Sigmoid colon (tissue), 7 donors: Measurements from ENCODE around the gene OGFR. TPM values are rescaled to one million over a fixed set of nuclear protein-coding genes. Genes with fewer than 3 reads are reported as not detected.
A peak's percentile ranks its signal among the peaks of the same experiment; 100 is the strongest.

Experiments
- DNase-seq: peaks from one replicate; pipeline ENCODE4 v3.0.0-alpha.2; 2019
- H3K27ac ChIP-seq, 4 donors: fragments of 200-600 bp; sonication (generic); one replicate each; pipeline ENCODE4 v1.5.1; 2016 to 2019; ENCODE audit warnings: mild to moderate bottlenecking in 1 of 4
- H3K27me3 ChIP-seq, 3 donors: fragments of 200-600 bp; sonication (generic); one replicate each; pipeline ENCODE4 v1.5.1; 2019; ENCODE audit warnings: mild to moderate bottlenecking in 1 of 3
- H3K36me3 ChIP-seq, 4 donors: fragments of 200-600 bp; sonication (generic); one replicate each; pipeline ENCODE4 v1.5.1; 2016 to 2019
- H3K4me1 ChIP-seq, 4 donors: fragments of 200-600 bp; sonication (generic); one replicate each; pipeline ENCODE4 v1.5.1; 2017 to 2019
- H3K4me3 ChIP-seq, 4 donors: fragments of 200-600 bp; sonication (generic); one replicate each; pipeline ENCODE4 v1.5.1; 2017 to 2019; ENCODE audit warnings: mild to moderate bottlenecking in 2 of 4, moderate library complexity in 1 of 4
- H3K9me3 ChIP-seq, 4 donors: fragments of 200-600 bp in 3 of 4; sonication (generic) in 3 of 4; one replicate each; pipeline versions ENCODE4 v1.5.1 to v1.6.1; 2013 to 2019
- CTCF ChIP-seq, 4 experiments: fragments of 450-650 bp in 3 of 4; fragments of 200-600 bp in 1 of 4; IDR thresholded peaks; one replicate each; pipeline ENCODE4 v1.5.1; 2016 to 2019; ENCODE audit warnings: antibody characterized with exemption in 4 of 4, mild to moderate bottlenecking in 3 of 4, moderate library complexity in 2 of 4
- EP300 ChIP-seq, 4 donors: sonication (generic); formaldehyde crosslinking; IDR thresholded peaks; one replicate each; pipeline ENCODE4 v1.6.1; 2017; ENCODE audit warnings: antibody characterized with exemption in 4 of 4
- POLR2A ChIP-seq, 2 donors: fragments of 450-650 bp; IDR thresholded peaks; one replicate each; pipeline ENCODE4 v1.6.1; 2016; ENCODE audit warnings: antibody characterized with exemption in 2 of 2, mild to moderate bottlenecking in 2 of 2, moderate library complexity in 2 of 2
- POLR2AphosphoS5 ChIP-seq, 4 donors: sonication (generic); formaldehyde crosslinking; IDR thresholded peaks; one replicate each; pipeline ENCODE4 v1.6.1; 2017; ENCODE audit warnings: antibody characterized with exemption in 4 of 4
- WGBS, 2 donors: extraction: QIAGEN DNeasy Blood & Tissue Kit; methylation state at CpG; one replicate each; pipeline ENCODE4 v1.1.7; 2013; 5-methylcytosine and 5-hydroxymethylcytosine counted together
- intact Hi-C: fragments of 100-400 bp; cut with DNase I; formaldehyde crosslinking; loops from one replicate; pipeline ENCODE4 v1.15.1; 2023
- polyA plus RNA-seq, 3 donors: library from polyadenylated mRNA; stranded (reverse); fragments of 200-250 nt; gene quantifications; one replicate each; pipeline ENCODE4 v1.2.3, GENCODE V29; 2013
- total RNA-seq, 4 donors: library from RNA; depleted of rRNA; stranded (reverse); fragments of >200 nt; gene quantifications; one replicate each; pipeline ENCODE4 v1.1.0, GENCODE V29; 2016
- donor health status: healthy with polysubstance abuse.
- donor health status: Bipolar disorder and iron deficiency.
- donor health status: healthy.

OGFR gene
- total and polyA plus RNA-seq, 7 donors: 22.2 to 64.8 (median 46.6) TPM

GRCh38 chr20:62772990-62773844, 31.4 kb upstream of the OGFR start:
- DNase-seq: no peak
- Histone ChIP-seq H3K4me1 (peaks cover 0 to 23% (median 12%) of the 10 kb centered on the region in 4 donors), H3K36me3 (no peaks in the 10 kb centered on the region), H3K27me3 (no peaks in the 10 kb centered on the region), H3K27ac (peak overlapping the region in 1 of 4 donors; percentile 28), H3K4me3 (no peak overlapping the region), H3K9me3 (no peaks in the 10 kb centered on the region)
- TF ChIP-seq POLR2AphosphoS5 (IDR thresholded peaks at IDR 0.05) (no peak), POLR2A (IDR thresholded peaks at IDR 0.05) (no peak), EP300 (IDR thresholded peaks at IDR 0.05) (no peak), CTCF (IDR thresholded peaks at IDR 0.05) (no peak)
- intact Hi-C loops: no loop called here
- 38 to 69% methylated on average over 19 of the region's 19 CpGs for WGBS, 2 donors

DNA sequence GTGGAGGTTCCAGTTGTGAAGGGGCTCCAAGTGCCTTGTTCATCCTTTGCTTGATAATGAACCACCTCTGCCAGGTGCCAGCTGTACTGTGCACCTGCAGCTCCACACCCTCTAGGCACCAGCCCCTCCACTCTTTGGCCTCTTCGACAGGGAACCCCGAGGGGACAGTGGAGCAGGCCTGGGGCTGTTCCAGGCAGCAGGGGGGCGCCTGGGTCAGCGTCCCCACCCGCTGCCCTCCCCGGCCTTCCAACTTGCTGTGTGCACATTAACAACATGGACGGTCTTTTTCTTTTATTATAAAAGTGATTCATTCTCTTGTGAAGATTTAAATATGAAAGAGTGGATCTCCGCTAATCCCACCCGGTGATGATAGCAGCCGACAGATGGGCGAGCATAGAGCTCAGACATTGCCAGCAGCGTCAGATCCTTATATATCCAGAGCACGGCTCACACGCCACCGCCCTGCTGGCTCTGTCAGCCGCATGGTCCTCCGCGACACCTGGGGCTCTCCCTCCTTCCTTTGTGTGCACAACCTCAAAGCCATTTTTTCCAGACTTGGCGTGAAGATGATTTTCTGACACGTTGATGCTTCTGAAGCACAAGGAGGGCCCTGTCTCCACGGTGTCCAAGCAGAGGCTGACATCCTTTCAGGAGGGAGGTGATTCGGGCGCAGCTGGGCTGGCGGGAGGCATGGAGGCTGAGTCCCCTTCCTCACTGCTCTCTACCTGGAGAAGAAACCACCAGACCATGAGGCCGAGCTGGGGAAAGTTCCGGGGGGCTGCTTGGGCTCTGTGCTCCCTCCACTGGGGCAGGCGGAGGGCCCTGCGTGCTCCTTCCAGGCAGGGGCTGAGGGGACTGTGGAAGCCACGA, 30.6 kb upstream of the OGFR start:
- TF ChIP-seq EP300 (IDR thresholded peaks at IDR 0.05) (no peak), CTCF (IDR thresholded peaks at IDR 0.05) (no peak), POLR2AphosphoS5 (IDR thresholded peaks at IDR 0.05) (no peak), POLR2A (IDR thresholded peaks at IDR 0.05) (no peak)
- intact Hi-C loops: no loop called here
- H3K4me3 ChIP-seq: no peak overlapping the region
- no peak for DNase-seq
- H3K27ac ChIP-seq: no peak overlapping the region
- H3K36me3 ChIP-seq: no peaks in the 10 kb centered on the region
- H3K4me1 ChIP-seq: peaks cover 0 to 14% (median 3%) of the 10 kb centered on the region in 4 donors
- H3K27me3 ChIP-seq: no peaks in the 10 kb centered on the region
- 78 to 85% methylated on average over 29 of the region's 29 CpGs for WGBS, 2 donors
- no peaks in the 10 kb centered on the region for H3K9me3 ChIP-seq

DNA sequence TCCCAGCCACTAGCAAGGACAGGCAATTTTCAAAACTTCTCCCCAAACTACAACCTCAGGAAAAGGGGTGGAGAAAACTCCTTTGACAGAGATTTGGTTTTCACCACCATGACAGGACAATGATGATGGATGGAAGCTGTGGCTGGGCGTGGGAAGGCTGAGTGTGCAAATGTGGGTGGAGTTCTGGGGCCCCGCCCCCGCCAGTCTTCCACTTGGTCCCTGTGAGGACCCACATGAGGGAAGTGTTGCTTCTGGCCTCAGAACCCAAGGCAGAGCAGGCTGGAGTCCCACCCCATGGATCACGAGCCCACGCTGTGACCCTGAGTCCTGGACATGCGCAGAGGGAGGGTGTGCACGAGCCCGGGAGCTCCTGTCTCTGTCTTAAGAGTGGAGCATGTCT, 29.9 kb upstream of the OGFR start:
- WGBS, 2 donors: 67 to 70% methylated on average over 8 of the region's 8 CpGs

DNA sequence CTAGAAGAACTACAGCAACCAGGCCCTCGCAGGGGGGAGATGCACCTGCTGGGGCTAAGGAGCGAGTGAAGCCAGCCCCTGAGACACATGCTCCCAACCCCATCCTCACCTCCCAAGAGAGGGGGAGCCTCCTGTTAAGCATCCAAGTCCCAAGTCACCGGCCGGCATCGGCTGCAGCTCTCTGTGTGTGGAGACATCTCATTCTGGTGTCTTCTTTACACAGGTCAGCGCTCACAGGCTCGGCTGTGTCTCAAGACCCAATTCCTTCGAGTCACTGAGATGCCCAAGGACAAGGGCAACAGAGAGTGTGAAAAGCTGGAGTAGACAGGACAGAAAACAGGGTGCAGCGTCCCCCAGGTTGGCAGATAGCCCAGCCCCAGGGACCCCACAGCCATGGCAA, 29.4 kb upstream of the OGFR start:
- no peak for TF ChIP-seq EP300 (IDR thresholded peaks at IDR 0.05)
- TF ChIP-seq CTCF (IDR thresholded peaks at IDR 0.05): no peak
- no peak for TF ChIP-seq POLR2A (IDR thresholded peaks at IDR 0.05)
- no peak for TF ChIP-seq POLR2AphosphoS5 (IDR thresholded peaks at IDR 0.05)
- H3K4me3 ChIP-seq: no peak overlapping the region
- peaks cover 0 to 11% (median 0%) of the 10 kb centered on the region in 4 donors for H3K4me1 ChIP-seq
- H3K27me3 ChIP-seq: no peaks in the 10 kb centered on the region
- no peaks in the 10 kb centered on the region for H3K9me3 ChIP-seq
- no peak for DNase-seq
- 91 to 93% methylated on average over 9 of the region's 9 CpGs for WGBS, 2 donors
- H3K36me3 ChIP-seq: no peaks in the 10 kb centered on the region
- intact Hi-C loops: no loop called here
- no peak overlapping the region for H3K27ac ChIP-seq

More for the DNA sequence above, 29.9 kb upstream of the OGFR start:
- no peak for DNase-seq
- Histone ChIP-seq H3K27me3 (no peaks in the 10 kb centered on the region), H3K9me3 (no peaks in the 10 kb centered on the region), H3K4me3 (no peak overlapping the region), H3K4me1 (peaks cover 0 to 11% (median 0%) of the 10 kb centered on the region in 4 donors), H3K27ac (no peak overlapping the region), H3K36me3 (no peaks in the 10 kb centered on the region)
- TF ChIP-seq CTCF (IDR thresholded peaks at IDR 0.05) (no peak), POLR2A (IDR thresholded peaks at IDR 0.05) (no peak), EP300 (IDR thresholded peaks at IDR 0.05) (no peak), POLR2AphosphoS5 (IDR thresholded peaks at IDR 0.05) (no peak)
- intact Hi-C loops: no loop called here
